MCF 10A (cell line): ENCODE results near the gene SLC7A7. TPM values are rescaled to one million over a fixed set of nuclear protein-coding genes. Genes with fewer than 3 reads are reported as not detected.

ENCODE experiments used
- BruUV-seq: library from RNA; stranded (reverse); fragments of 400-500 nt; replicated peaks from 2 replicates; lab custom pipeline; 2021; lab: Mats Ljungman, UMichigan
- CTCF ChIA-PET: fragments of 300-600 bp; sonication (Branson Sonifier 250); formaldehyde crosslinking; extraction: SDS; loops from one replicate; lab custom pipeline; 2021; ENCODE audit warnings: antibody characterized with exemption, inconsistent platforms; lab: Yijun Ruan, JAX
- POLR2A ChIA-PET: fragments of 300-600, 350-650 bp; sonication (Branson Sonifier 250); formaldehyde crosslinking; extraction: SDS; loops from one replicate; lab custom pipeline; 2020; ENCODE audit warnings: antibody characterized with exemption, inconsistent platforms; lab: Yijun Ruan, JAX
- DNase-seq: peaks from one replicate; pipeline ENCODE4 v3.0.0-alpha.2; 2018; ENCODE audit not compliant: unreplicated experiment
- H3K27ac Mint-ChIP-seq: one replicate; pipeline ENCODE4 v1.8.0; 2022; ENCODE audit warnings: mild to moderate bottlenecking, low read depth, mixed read lengths; ENCODE audit not compliant: unreplicated experiment
- H3K27me3 Mint-ChIP-seq: one replicate; pipeline ENCODE4 v1.8.0; 2022; ENCODE audit warnings: mixed read lengths; ENCODE audit not compliant: insufficient read depth, unreplicated experiment
- H3K36me3 Mint-ChIP-seq: one replicate; pipeline ENCODE4 v1.8.0; 2022; ENCODE audit warnings: mild to moderate bottlenecking, moderate library complexity, mixed read lengths; ENCODE audit not compliant: insufficient read depth, unreplicated experiment
- H3K4me1 Mint-ChIP-seq: one replicate; pipeline ENCODE4 v1.8.0; 2022; ENCODE audit warnings: mixed read lengths; ENCODE audit not compliant: insufficient read depth, unreplicated experiment
- H3K4me3 Mint-ChIP-seq: one replicate; pipeline ENCODE4 v1.8.0; 2022; ENCODE audit warnings: mild to moderate bottlenecking, moderate library complexity, mixed read lengths; ENCODE audit not compliant: unreplicated experiment
- H3K9me3 Mint-ChIP-seq: one replicate; pipeline ENCODE4 v1.8.0; 2022; ENCODE audit warnings: mixed read lengths; ENCODE audit not compliant: unreplicated experiment
- intact Hi-C: fragments of 100-400 bp; cut with micrococcal nuclease; formaldehyde crosslinking; loops from 2 replicates; pipeline ENCODE4 v1.14.1; 2022
- total RNA-seq: library from RNA; stranded (reverse); gene quantifications from 2 replicates; pipeline ENCODE4 v1.2.3, GENCODE V29; 2022
- TF ChIP-seq, protein P1 (sequence below): fragments of 200-600 bp; IDR thresholded peaks from one replicate; pipeline ENCODE4 v1.8.0; 2022; ENCODE audit warnings: antibody characterized with exemption, mild to moderate bottlenecking; ENCODE audit not compliant: unreplicated experiment

Gene SLC7A7
- total RNA-seq, 1 experiment from 2014 or later = 0.98 TPM

DNA sequence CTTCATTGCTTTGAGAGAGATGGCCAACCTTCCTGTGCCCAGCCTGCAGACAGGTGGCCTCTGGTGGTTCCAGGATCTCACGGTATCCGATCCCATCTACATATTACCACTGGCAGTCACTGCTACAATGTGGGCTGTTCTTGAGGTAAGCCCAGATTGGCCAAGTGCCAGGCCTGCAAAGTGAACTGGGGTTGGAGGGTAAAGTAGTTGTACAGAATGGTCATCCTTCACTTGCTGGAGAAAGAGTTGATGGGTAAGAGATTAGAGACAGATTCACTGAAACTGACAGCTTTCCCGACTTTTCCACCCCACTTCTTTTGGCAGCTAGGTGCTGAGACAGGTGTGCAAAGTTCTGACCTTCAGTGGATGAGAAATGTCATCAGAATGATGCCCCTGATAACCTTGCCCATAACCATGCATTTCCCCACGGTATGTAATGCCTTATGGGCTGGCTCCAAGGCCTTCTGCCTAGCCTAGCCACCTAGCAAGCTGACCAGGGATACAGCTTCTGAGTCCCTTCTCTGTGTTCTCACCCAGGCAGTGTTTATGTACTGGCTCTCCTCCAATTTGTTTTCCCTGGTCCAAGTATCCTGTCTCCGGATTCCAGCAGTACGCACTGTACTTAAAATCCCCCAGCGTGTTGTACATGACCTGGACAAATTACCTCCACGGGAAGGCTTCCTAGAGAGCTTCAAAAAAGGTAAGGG, 44.6 kb downstream of the SLC7A7 start:
- Mint-ChIP-seq H3K9me3 (no peaks in the 10 kb centered on the region), H3K27me3 (no peaks in the 10 kb centered on the region), H3K4me1 (peaks cover 21% of the 10 kb centered on the region), H3K4me3 (no peak overlapping the region), H3K36me3 (peaks cover 63% of the 10 kb centered on the region), H3K27ac (no peak overlapping the region)
- POLR2A ChIA-PET = interaction anchor here (0.6 kb wide), 1 partner anchor 67 kb away, joined by 3 read pairs; no protein-coding TSS in a partner anchor
- BruUV-seq = no TSS peak
- TF ChIP-seq, protein P1, sequence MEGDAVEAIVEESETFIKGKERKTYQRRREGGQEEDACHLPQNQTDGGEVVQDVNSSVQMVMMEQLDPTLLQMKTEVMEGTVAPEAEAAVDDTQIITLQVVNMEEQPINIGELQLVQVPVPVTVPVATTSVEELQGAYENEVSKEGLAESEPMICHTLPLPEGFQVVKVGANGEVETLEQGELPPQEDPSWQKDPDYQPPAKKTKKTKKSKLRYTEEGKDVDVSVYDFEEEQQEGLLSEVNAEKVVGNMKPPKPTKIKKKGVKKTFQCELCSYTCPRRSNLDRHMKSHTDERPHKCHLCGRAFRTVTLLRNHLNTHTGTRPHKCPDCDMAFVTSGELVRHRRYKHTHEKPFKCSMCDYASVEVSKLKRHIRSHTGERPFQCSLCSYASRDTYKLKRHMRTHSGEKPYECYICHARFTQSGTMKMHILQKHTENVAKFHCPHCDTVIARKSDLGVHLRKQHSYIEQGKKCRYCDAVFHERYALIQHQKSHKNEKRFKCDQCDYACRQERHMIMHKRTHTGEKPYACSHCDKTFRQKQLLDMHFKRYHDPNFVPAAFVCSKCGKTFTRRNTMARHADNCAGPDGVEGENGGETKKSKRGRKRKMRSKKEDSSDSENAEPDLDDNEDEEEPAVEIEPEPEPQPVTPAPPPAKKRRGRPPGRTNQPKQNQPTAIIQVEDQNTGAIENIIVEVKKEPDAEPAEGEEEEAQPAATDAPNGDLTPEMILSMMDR = no peak
- intact Hi-C loops = no loop called here
- DNase-seq = no peak
- CTCF ChIA-PET = interaction anchor here (0.6 kb wide), 3 partner anchors 39 to 412 kb away, joined by 3 read pairs; no protein-coding TSS in a partner anchor

DNA sequence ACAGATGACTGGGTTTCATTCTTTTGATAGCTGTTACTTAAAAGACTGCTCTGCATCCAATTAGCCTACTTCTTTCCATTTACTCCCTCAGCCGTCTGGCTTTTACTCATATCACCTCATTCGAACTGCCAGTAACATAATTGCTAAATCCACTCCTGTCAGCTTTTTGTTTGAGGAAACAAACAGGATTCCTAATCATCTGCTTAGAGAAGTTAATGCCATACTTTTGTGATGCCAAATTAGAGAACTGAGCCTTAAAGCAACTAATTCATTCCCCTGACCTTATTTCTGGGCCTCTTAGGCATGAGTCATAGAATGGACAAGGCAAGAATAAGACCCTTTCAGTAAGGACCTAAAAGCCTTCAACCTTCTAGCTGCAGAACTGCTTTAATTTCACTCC, 45.9 kb downstream of the SLC7A7 start:
- ChIA-PET POLR2A (no interaction called here), CTCF (interaction anchor here (0.6 kb wide), 1 partner anchor 118 kb away, joined by 3 read pairs; no protein-coding TSS in a partner anchor)
- Mint-ChIP-seq H3K27ac (no peak overlapping the region), H3K27me3 (no peaks in the 10 kb centered on the region), H3K4me1 (peaks cover 21% of the 10 kb centered on the region), H3K9me3 (no peaks in the 10 kb centered on the region), H3K4me3 (no peak overlapping the region), H3K36me3 (peaks cover 63% of the 10 kb centered on the region)
- BruUV-seq = no TSS peak
- DNase-seq = no peak
- TF ChIP-seq, protein P1 = no peak
- intact Hi-C loops = loop anchor here (5.0 kb wide), 1 partner anchor 212 kb away; no protein-coding TSS in a partner anchor

DNA sequence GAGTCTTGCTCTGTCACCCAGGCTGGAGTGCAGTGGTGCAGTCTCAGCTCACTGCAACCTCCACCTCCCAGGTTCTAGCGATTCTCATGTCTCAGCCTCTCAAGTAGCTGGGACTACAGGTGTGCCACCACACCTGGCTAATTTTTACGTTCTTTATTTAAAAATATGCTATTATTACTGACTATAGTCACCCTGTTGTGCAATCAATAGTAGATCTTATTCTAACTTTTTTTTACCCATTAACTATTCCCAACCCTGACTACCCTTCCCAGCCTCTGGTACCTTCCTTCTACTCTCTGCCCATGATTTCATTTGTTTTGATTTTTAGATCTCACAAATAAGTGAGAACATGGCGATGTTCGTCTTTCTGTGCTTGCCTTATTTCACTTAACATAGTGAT, 46.3 kb downstream of the SLC7A7 start:
- ChIA-PET CTCF (no interaction called here), POLR2A (no interaction called here)
- Mint-ChIP-seq H3K27me3 (no peaks in the 10 kb centered on the region), H3K4me3 (peak overlapping the region; percentile 91), H3K27ac (peak overlapping the region; percentile 62), H3K9me3 (no peaks in the 10 kb centered on the region), H3K4me1 (peaks cover 21% of the 10 kb centered on the region), H3K36me3 (peaks cover 65% of the 10 kb centered on the region)
- intact Hi-C loops = loop anchor here (5.0 kb wide), 1 partner anchor 212 kb away; no protein-coding TSS in a partner anchor
- DNase-seq = no peak
- BruUV-seq = no TSS peak
- TF ChIP-seq, protein P1 = no peak

DNA sequence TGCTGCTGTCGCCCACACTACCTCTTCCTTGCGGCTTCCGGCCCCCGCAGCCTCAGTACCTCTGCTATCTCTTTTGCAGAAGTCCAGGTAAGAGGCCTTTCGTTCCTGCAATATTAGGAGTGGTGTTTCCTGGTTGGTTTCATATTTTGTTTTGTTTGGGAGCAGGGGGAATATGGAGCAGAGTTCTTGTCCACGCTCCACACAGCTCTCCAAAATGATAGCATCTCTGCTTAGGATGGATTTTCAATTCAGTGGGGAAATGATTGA, 48.0 kb downstream of the SLC7A7 start:
- Mint-ChIP-seq H3K27me3 (no peaks in the 10 kb centered on the region), H3K27ac (peak overlapping the region; percentile 99), H3K36me3 (peaks cover 71% of the 10 kb centered on the region), H3K9me3 (no peaks in the 10 kb centered on the region), H3K4me1 (peaks cover 21% of the 10 kb centered on the region), H3K4me3 (peak overlapping the region; percentile 91)
- intact Hi-C loops = loop anchor here (5.0 kb wide), 1 partner anchor 210 kb away; no protein-coding TSS in a partner anchor
- no TSS peak for BruUV-seq
- CTCF ChIA-PET = interaction anchor here (0.6 to 4.0 kb wide), 7 partner anchors 15 to 211 kb away, joined by 3 to 19 read pairs (median 11); no protein-coding TSS in a partner anchor
- POLR2A ChIA-PET = interaction anchor here (0.7 to 3.4 kb wide), 18 partner anchors 8 to 211 kb away, joined by 3 to 57 read pairs (median 6); partner anchors contain the start of genes ABHD4, DAD1 and MRPL52
- TF ChIP-seq, protein P1 = no peak
- DNase-seq = no peak
